NCI-H2029 (cell line): Measurements from ENCODE around the gene CD58.
"Not testable (repeated sequence)": the region's sequence is repeated elsewhere in the genome, so short reads cannot be mapped to it uniquely, and the experiment has no call there.

Experiments
- DNase-seq: peaks from one replicate; lab custom pipeline; 2025; lab: John Stamatoyannopoulos, UW

CD58 gene

DNA sequence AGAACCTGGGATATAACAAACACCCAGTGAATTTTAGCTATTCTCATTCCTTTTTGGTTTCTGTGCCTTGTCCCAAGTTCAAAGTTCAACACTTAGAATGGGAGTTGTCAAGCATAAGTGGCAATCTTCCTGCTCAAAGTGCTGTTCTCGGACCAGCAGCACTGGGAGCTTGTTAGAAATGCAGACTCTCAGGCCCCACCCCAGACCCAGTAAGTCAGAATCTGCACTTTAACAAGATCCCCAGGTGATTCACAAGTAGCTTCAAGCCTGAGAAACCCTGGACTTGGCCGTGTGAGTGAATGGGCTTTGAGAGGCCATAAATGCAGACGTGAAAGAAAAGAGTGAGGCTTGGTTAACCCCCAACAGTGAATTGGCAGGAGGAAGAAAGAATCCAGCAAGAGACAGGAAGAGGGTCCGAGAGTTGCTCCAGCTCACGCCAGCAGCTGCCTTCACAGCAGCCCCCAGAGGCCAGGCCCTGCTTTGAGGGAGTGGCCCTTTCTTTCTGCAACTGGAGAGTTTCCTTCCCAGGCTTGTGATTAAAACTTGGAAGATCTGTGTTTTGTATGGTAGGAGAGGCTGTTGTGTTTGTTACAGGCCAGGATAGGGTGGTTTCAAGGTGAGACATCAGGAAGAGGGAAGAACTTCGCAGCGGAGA lies 21.3 kb upstream of the CD58 start:
- not testable (repeated sequence) for DNase-seq

DNA sequence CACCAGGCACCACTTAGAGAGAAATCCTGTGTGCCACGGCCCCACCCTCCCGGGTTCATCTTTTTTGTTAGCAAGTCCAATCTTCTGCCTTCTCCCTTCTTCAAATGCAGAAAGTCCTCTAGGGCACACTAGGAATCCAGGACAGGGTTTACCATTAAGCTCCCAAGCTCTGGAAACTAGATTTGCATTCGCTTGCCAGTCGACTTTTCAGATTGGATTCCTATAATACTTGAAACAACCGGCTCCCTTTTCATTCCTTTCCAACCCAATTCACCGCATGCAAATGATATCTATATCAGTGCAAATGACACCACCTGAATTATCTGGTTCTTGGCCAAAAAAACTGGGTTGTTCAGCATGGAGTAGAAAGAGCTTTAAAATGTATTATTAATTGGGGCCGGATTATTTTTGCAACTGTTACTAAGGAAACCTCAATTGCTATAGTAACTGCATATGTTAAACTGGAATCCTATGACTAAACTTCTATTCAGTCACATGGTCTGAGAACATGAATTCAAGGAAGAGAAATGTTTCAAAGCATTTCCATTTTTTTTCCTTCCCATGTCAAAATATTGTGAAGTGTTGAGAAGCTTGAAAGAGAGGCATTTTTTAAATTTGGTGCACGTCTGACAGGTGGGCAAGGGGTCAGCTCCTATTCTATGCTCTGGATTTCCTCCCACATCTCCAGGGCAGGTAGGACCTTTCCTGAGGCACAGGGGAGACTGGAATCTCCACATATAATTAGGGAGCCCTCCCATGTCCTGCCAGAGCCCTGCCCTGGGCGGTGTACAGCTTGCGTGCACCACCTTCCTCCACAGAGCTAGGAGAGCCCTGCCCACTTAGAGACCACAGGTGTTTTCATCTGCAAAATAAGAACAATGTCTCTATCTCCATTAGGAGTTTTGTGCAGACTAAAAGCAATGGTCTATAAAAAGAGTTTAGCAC lies 20.5 kb upstream of the CD58 start:
- not testable (repeated sequence) for DNase-seq

DNA sequence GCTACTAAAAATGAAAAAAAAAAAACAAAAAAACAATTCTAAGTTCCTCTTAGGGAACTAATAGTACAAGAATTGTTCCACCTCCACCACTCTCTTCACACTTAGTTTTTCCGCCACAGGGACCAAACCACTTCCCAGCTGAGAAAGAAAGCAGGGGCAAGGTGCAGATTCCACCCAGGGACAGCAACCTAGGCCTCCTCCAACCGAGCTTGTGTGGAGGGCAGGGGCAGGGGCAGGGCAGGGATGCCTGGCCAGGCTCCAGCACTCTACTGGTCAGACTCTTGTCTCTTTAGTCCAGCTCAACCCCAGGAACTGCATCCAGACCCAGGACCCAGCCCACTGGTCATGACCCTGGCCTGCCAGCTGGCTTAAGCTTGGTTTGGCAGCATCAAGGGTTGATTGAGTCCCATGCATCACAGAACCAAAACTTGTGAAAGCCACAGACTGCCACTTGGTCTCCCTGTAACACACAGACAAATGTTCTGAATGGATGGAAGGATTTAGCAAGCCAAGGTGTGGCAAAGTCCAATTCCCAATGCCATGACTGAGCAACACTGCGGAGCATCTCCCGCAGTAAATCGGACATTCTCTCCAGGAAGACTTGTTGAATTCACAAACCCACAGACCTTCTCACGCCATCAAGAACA lies 19.7 kb upstream of the CD58 start:
- not testable (repeated sequence) for DNase-seq

DNA sequence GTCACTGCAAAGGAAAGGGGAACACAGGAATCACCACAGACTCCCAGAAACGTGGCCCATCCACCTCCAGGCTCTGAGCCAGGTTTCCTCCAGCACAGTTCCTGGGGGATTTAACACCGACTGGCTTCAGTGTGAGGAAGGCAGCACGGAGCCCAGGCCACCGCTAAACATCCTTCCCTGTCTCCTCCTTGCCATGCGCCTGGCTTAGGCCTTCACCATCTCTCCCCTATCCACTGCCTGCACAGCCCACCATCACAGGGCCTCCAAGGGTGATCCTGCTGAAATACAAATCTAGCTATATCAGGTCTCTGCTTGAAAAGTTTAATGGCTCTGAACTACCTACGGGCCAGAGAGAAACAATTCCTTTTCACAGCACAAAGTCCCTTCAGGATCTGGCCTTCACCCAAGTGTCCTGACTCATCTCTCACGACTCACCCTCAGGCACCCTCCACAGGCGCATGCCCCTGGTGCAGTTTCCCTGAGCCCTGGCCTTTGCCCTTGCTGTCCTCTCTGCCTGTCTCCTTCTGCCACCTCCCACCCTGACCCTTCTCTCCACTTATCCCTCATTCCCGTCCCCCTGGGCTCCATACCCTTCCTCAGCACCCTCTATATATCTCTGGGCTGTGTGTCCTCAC lies 18.4 kb upstream of the CD58 start:
- DNase-seq: not testable (repeated sequence)

DNA sequence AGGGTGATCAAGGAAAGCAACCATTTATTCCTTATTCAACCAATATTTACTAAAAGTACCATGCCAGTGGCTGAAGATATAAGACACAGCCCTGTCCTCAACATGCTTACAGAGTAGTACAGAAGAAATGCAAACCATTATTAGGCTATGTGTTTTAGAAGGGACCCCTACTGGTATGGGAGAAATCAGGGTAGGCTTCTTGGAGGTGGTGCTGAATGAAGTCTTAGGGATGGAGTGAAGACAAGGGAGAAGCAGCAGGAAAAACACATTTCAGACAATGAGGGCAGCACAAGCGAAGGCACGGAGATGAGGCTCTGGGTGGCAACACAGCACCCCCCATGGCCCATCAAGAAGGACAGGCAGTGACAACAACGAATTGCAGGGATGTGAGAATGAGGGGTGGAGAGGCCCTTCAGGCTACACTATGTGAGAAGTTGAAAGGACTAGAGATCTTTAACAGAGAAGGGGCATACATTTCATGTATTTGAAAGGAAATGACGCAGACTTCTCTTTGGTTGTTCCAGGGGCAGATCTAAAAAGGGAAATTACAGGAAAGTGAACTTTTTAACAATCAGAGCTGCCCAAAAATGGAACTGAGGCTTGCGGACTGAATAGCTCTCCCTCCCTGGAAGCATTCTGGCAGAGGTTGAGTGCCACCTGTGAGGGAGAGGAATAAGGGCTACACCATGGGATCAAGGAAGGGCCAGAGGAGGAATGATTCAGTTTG lies 16.8 kb upstream of the CD58 start:
- DNase-seq: no peak

DNA sequence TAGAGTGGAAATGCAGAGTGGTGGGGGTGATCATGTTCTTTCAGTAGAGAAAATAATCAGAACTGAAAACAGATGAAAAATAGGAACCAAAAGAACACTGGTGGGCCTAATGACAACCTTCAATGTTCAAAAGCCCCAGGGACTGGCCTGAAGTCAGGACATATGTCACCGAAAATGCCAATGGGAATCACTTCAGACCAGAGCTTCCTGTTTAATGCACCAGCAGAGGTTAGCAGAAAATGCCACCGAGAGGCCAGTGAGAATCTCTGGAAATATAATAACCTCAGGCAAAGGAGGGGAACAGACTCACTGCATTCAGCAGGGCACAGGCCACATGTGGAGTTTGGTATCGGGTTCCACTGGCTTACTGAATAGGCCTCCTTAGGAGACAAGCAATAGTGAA lies 15.9 kb upstream of the CD58 start:
- DNase-seq: no peak

DNA sequence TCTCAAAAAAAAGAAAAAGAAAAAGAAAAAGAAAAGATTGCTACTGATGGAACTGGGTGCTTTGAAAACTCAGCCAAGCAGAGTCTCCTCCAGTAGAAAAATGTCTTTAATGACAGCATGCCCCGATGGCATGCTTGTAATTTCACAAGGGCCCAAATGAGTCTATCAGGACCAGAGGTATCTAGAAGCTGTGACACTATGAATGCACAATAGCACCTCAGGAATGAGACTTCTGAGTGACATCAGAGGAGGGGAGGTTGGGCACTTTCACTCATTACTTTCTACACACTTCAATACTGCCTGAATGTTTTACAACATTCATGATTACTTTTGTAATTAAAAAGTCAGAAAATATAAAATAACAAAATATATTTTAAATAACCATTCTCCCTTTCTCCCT lies 15.1 kb upstream of the CD58 start:
- DNase-seq: no peak

DNA sequence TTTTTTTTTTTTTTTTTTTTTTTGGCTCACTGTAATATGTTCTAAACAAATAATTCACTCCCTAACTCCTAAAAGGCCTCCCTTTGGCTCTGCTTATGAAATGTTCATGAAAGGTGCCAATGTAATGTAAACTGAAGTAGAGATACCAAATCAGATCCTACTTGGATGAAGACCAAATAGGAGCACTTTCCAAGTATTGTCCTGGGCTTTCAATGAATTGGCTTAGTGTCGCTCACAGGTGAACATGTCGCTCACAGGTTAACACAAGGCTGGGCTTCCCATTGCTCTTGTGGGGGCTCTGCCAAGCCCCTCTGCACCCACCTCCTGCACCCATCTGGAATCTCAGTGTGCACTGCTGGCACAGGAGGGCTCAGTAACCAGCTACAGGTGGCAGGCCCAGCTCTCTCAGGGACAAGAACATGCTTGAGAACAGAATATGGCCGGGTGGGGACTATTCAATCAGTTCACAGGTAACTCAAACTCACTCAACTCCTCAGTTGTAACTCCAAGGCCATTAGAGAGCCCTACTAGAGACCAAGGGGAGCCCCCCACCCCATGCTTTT lies 10.6 kb upstream of the CD58 start:
- DNase-seq: no peak

DNA sequence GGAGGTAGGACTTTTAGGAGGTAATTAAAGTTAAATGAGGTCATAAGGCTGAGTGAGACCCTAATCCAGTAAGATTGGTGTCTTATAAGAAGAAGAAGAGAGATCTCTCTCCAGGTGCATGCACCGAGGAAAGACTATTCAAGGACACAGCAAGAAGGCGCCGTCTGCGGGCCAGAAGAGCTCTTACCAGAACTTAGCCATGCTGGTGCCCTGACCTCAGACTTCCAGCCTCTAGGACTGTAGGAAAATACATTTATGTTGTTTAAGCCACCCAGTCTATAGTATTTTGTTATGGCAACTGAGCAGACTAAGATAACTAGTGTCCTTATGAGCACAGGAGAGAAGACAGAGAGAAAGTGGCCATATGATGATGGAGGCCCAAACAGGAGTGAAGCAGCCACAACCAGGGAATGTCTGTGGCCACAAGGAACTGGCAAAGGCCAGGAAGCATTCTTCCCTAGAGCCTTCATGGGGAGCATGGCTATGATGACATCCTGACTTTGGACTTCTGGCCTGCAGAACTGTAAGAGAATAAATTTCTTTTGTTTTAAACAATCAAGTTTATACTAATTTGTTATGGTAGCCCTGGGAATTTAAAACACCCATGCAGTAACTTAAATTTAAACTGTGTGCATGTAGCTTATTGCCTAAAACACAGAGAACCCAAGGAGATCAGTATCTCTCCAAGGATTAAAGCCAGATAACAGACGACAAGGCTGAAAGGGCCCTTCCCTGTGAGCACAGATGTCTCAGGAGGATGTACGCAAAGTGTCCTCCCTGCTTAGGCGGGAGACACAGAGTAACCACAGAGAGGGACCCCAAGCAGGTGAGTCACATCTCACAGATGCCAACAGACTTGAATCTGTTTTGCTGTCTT lies 9.9 kb upstream of the CD58 start:
- no peak for DNase-seq

DNA sequence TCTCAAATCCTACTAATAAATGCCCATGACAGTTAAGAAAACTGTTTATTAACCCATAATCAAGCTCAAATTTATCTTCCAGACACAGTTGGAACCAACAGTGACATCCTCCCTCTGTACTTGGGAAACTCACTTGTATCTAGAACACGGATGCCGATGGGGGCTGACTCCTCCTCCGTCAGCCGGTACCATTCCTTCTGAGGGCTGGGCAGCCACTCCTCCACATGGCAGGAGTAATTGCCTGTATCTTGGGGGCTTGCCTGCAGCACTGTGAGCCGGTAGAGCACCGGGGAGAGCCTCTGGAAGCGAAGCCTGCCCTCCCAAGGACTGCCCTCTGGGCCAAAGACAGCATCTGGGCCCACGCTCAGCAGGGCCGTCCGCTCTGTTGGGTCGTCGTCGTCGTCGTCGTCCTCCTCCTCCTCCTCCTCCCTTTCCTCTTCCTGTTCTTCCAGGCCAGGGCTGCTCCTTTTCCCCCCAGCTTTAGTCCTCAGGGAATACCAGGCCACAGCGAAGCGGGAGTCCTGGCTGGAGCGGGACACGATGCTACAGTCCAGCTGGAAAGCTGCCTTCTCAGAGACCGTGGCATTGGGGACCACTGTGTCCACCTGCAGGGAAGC lies 8.5 kb upstream of the CD58 start:
- no peak for DNase-seq

DNA sequence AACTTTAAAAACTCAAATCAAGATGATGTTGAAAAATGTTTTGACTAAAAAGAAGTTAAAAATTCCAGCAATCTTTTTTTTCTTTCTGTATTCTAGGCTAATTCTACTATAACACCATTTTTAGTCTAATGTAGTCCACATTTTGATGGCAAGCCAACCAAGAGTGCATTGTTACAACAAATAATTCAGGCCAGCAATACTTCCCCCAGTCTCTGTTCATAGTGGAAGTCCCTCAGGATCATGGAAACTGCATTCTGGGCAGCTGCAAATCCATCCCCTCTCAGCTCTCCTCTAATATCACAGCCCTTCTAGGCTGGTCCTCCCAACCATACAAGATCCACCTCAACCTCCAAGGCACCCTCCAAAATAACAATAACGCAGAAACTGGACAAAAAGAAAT lies 7.8 kb upstream of the CD58 start:
- no peak for DNase-seq

DNA sequence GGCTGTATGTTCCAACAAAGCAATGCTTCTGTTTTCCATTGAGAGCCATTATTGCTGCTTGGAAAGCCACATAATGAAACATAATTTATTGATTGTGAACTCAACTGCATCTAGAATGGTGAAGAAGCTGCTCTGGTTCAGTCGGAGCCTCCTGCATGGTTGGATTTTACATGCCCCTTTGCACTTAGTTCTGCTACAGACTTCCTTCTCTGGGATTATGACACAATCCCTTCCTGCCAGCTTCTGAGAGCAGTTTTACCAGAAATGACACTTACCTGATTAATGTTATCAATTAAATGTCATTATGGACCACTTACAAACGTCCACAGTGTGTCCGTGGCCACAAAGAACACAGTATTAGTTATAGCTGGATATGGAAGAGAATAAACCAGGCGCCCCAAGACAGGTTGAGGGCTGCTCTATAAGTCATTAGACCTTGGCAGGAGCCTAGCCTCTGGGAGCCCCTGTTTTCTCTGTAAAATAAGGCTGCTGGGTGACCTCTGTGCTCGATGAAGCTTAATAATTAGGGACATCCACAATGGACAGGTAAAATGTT lies 7.0 kb upstream of the CD58 start:
- DNase-seq: no peak

DNA sequence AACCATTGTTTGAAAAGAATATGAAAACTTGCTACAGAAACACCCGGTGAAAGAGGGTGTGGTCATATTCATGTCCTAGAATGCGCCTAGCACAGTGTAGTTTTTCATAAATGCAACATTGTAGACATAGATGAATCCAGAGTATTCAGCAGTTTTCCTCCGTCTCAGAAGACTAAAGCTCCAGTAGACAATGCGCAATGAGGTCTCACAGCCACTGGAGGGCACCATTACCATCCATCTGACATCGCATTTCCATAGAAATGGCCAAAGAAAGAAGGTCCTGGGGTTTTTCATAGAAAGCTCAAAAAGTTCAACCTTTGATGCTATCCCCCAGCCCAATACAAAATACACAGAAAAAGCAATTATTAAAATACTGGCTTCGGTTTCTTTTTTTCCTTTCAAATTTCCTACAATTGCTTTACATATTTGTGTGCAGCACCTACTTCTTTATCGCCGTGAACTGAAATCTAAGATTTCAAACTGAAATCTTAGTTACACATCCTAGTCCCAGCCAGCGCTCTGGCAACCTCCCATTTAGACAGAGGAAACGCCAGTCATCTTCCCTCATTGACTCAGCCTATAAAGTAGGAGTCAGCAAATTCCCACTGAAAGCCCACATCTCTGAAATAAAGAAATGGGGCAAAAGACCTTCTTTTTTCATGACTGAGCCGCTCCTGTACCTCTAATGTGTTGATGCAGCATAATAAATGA lies 3.9 kb upstream of the CD58 start:
- DNase-seq: peak; percentile 31

DNA sequence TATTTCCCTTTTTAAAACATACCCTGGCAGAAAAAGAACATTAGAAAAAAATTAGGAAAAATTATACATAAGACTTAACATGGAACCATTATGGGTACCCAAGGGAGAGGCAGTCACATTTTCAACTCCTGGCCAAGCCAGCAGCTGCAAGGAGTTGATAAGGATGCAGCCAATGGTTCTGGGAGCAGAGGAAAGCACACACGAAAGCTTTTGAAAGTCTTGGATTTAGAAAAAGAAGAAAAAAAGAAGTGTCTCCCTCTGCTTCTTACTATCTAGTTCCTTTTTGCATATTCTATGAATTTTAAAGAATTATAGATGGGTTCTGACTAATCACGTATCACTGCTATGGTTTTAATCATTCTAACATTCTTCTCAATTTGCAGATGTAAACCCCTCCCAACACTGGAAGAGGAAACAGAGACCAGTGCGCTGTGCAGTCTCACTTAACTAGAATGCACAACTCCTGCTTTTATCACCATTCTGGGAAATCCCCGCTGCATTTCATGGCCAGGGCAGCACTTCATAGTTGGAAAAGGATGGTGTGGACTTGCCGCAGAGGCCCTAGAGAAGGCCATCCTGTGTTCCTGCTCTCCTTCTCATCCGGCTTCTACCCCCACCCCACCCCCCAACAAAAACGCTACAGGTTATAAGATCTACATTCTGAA lies 2.7 kb upstream of the CD58 start:
- no peak for DNase-seq

DNA sequence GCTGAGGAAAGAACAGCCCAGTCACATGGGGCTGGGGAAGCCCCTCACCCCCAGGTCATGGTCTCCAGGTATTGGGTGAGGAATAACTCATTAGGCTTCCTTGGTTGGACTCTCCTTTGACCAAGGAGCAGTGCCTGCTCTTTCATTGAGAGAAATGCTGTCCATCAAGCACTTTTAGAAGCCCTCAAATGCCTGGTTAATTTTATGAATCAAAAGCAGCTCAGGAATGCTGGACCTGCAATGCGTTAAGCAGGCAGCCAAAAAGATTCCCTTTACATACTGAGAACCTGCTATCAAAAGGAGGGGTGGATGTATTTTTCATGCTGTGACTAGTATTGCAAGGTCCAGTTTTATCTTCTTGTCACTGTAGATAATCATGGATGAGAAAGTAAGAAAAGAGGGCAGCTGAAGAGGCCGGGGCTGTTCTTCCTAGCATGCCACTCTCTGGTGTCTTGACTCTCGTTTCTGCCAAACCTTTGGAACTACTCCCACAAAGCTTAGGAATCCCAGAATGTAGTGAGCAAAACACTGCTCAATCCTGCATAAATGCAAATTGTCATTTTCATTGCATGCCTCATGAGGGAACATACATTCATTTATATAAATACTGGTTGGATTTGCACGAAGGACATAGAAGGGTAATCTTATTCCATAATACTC lies 2.1 kb upstream of the CD58 start:
- DNase-seq: no peak

DNA sequence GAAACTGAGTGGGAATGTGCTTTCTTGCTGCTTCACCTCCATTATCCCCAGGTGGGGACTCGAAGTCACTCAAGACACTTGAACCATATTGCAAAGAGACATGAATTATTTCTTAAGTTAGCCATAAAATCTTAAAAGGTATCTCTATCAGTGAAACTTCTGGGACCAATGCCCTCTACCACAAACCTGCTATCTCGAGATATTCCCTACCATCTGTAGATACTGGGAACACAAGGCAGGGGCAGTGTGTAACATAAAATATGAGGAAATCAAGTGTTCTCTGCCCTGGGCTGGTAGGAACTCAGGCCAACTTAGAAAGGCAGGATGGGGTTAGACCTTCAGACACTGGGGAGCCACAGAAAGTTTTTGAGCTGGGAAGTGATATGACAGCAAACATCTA lies 1.3 kb upstream of the CD58 start:
- no peak for DNase-seq

DNA sequence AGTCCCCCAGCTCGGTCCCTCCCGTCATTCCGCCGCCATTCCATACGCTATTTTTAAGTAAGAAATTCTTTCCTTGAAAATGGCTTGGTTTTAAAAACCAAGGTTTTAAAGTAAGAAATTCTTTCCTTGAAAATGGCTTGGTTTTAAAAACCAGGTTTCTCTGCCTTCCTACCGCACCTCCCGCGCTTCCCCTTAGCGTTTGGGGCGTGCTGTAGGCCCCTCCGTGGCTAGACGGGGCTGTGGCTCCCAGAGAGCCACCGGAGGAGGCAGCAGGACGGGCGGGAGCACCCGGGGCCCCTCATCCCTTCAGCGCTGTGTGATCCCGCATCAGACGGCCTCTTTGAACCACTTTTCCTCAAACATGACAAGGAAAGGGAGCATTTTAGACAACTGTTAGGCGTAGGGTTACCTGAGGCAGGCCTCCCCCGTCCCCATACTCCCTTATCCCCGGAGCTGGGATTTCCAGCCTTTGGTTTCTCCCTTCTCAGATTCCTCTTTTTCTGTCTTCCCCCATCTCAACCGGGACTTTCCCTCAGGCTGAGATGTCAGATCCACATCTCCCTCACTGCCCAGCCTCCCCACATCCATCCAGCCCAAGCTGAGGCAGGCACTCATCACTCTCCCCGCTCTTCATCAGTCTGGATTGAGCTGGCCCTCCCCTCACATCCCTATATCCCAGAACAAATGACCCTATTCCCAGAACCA lies 541 bp upstream of the CD58 start:
- no peak for DNase-seq
